Measurements from ENCODE around the gene CAMKMT.

The CAMKMT gene

DNA sequence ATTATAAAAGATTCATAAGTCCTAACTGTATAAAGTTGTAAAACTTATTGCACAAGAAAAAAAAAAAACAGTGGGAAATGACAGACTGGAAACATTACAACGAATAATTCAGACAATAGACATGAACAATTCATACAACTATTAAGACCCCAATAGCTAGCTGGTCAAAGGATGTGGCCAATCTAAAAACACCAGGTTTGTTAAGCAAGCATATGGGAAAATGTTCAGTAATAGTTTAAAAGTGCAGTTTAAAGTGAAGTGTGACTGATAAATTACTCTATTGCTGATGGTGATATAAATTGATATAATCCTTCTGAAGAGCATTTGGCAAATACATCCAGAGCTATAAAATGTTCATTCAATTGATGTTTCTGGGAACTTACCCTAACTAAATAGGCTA, 289.0 kb downstream of the CAMKMT start:
- no peaks in the 10 kb centered on the region for H3K36me3 Mint-ChIP-seq (ENCODE audit: low read depth)
- no peaks in the 10 kb centered on the region for H3K27me3 Mint-ChIP-seq (ENCODE audit: low read depth)
- no peaks in the 10 kb centered on the region for H3K4me1 Mint-ChIP-seq (ENCODE audit: low read depth)
- H3K4me3 Mint-ChIP-seq, result no peak overlapping the region
- no peaks in the 10 kb centered on the region for H3K9me3 Mint-ChIP-seq
- H3K27ac Mint-ChIP-seq, result no peak overlapping the region

DNA sequence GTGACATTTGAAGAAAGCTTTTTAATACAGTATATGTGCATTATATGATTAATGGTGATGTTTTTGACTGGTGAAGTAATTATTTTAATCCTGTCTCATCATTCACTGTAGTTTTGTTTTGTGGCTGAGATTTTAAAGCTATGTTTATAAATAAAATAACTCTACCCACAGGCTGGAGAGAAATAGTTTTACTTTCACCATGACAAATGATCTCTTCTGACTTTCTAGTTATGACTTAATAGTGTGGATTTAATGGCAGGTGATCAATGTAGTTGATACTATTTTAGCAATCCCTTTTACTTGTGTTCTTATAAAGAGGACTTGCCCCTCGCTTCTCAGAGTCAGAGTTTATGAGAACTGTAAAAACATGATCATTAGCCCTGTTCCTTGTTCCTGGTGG, 290.2 kb downstream of the CAMKMT start:
- H3K27me3 Mint-ChIP-seq (ENCODE audit: low read depth), result no peaks in the 10 kb centered on the region
- H3K36me3 Mint-ChIP-seq (ENCODE audit: low read depth), result no peaks in the 10 kb centered on the region
- no peaks in the 10 kb centered on the region for H3K9me3 Mint-ChIP-seq
- no peaks in the 10 kb centered on the region for H3K4me1 Mint-ChIP-seq (ENCODE audit: low read depth)
- H3K27ac Mint-ChIP-seq, result no peak overlapping the region
- H3K4me3 Mint-ChIP-seq, result no peak overlapping the region

DNA sequence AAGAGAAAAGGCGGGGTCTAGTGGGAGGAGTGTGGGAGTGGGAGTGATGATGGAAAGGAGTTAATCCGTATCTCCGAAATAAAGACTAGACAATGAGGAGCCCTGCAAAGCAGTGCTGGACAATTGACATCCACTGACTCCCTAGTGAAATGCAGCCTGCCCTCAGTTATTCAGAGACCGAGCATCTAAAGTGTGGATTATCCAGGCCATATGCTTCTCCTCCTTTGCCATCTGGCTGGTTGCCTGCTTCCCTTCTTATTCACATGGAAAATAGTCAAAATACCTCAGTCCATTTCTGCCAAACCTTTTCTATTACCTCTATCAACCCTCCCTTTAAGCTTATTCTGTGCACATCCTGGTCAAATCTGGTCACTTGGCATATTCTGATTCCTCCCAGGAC, 291.0 kb downstream of the CAMKMT start:
- Mint-ChIP-seq H3K4me3 (no peak overlapping the region), H3K27me3 (ENCODE audit: low read depth) (no peaks in the 10 kb centered on the region), H3K4me1 (ENCODE audit: low read depth) (no peaks in the 10 kb centered on the region), H3K9me3 (no peaks in the 10 kb centered on the region), H3K27ac (no peak overlapping the region), H3K36me3 (ENCODE audit: low read depth) (no peaks in the 10 kb centered on the region)

DNA sequence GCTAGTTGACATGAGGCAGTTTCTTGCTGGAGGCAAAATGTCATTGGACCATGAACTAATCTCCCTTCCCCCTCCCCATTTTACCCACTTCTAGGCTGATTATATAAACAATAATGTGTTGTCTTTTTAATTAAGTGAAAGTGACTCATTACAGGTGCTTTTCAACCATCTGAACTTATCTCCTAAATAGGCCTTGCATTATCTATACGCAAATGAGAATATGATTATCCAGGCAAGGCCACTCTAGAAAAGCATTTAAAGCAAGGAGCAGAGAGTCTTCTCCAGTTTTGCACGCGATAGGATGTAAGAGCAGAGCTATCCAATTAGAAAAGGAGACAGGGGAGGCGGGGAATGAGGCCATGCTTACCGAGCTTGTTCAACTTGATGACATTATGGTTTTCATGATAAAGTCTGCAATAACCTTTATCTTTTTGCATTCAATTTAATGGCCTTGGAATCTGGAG, 293.7 kb downstream of the CAMKMT start:
- no peaks in the 10 kb centered on the region for H3K27me3 Mint-ChIP-seq (ENCODE audit: low read depth)
- H3K4me1 Mint-ChIP-seq (ENCODE audit: low read depth), result no peaks in the 10 kb centered on the region
- no peak overlapping the region for H3K4me3 Mint-ChIP-seq
- H3K27ac Mint-ChIP-seq, result no peak overlapping the region
- no peaks in the 10 kb centered on the region for H3K36me3 Mint-ChIP-seq (ENCODE audit: low read depth)
- H3K9me3 Mint-ChIP-seq, result no peaks in the 10 kb centered on the region

DNA sequence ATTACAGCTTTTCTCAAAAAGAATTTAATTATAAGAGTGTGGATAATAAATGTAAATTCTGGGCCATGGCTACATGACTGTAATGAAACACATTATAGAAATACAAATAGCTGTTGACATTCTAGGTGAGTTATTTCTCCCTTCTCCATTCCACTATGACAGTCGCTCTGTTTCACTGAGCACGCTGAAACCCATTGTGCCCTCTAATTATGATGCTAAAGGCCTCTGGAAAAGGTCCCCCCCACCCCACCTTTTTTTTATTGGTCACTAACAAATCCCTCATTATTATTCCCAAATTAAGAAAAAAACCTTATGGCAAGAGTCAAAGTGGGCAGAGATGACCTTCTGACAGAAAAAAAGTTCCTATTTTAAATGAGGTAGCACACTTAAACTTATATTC, 294.7 kb downstream of the CAMKMT start:
- H3K36me3 Mint-ChIP-seq (ENCODE audit: low read depth), result no peaks in the 10 kb centered on the region
- no peaks in the 10 kb centered on the region for H3K27me3 Mint-ChIP-seq (ENCODE audit: low read depth)
- H3K4me3 Mint-ChIP-seq, result no peak overlapping the region
- H3K4me1 Mint-ChIP-seq (ENCODE audit: low read depth), result no peaks in the 10 kb centered on the region
- H3K9me3 Mint-ChIP-seq, result no peaks in the 10 kb centered on the region
- no peak overlapping the region for H3K27ac Mint-ChIP-seq

DNA sequence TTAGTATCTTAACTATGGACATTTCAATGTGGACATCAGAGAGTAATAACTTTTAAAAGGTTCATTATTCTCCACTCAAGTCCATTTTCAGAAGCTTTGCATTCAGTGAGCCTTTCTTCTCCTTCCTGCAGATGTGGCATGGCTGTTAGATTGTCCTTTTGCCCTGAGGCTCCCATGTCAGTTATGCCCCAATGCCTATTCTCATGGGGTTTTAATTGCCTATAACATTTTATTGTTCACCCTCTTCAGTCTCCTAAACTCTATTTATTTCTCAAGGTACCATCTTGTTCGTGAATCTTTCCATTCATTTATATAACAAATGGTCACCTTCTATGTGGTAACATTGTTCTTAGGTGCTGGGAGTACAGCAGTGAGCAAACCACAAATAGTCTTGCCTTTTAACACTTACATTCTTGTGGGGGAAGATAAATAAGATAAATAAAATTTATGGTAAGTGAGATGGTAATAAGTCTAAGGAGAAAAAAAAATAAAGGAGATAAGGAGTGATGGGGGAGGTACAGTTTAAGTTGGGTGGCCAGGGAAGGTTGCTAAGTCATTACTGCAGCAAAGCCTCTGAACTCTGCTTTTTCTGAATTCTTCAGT, 301.8 kb downstream of the CAMKMT start:
- H3K9me3 Mint-ChIP-seq, result no peaks in the 10 kb centered on the region
- no peaks in the 10 kb centered on the region for H3K36me3 Mint-ChIP-seq (ENCODE audit: low read depth)
- H3K4me3 Mint-ChIP-seq, result no peak overlapping the region
- H3K27me3 Mint-ChIP-seq (ENCODE audit: low read depth), result no peaks in the 10 kb centered on the region
- no peak overlapping the region for H3K27ac Mint-ChIP-seq
- no peaks in the 10 kb centered on the region for H3K4me1 Mint-ChIP-seq (ENCODE audit: low read depth)

DNA sequence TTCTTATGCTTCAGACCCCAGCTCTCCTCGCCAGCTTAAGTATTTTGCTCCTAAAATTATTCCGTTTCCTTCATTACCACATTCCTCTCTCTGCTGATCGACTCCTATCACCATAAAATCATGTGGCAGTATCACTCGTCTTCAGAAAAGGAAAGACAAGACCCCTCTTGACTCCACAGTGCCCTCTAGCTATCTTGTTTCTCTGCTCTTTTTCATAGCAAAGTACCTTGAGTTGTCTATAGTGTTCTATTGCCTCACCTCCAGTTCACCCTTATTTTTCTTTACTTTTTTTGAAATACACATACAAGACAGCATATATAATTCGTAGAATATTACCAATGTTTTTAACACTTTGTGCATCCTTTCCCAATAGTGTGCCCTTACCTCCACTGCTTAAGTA, 306.6 kb downstream of the CAMKMT start:
- no peak overlapping the region for H3K27ac Mint-ChIP-seq
- H3K4me1 Mint-ChIP-seq (ENCODE audit: low read depth), result no peaks in the 10 kb centered on the region
- H3K27me3 Mint-ChIP-seq (ENCODE audit: low read depth), result no peaks in the 10 kb centered on the region
- no peak overlapping the region for H3K4me3 Mint-ChIP-seq
- no peaks in the 10 kb centered on the region for H3K9me3 Mint-ChIP-seq
- no peaks in the 10 kb centered on the region for H3K36me3 Mint-ChIP-seq (ENCODE audit: low read depth)

DNA sequence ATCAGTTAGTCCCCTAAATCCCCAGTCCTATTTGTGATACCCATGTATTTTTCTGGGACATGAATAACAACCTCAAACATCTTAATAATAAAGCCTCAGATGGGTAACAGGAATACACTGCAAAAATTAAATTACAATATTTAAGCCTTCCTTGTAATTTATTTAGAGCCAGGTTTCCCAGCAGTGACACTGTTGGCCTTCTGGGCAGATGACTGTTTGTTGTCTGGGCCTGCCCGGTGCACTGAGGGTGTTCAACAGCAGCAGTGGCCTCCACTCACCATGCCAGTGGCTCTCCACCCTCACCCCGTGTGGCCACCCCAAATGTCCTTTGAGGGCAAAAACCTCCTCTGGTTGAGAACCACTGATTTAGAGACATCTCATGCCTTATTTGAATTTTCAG, 309.5 kb downstream of the CAMKMT start:
- no peaks in the 10 kb centered on the region for H3K36me3 Mint-ChIP-seq (ENCODE audit: low read depth)
- no peaks in the 10 kb centered on the region for H3K27me3 Mint-ChIP-seq (ENCODE audit: low read depth)
- no peaks in the 10 kb centered on the region for H3K9me3 Mint-ChIP-seq
- H3K4me3 Mint-ChIP-seq, result no peak overlapping the region
- peaks cover 3% of the 10 kb centered on the region for H3K4me1 Mint-ChIP-seq (ENCODE audit: low read depth)
- no peak overlapping the region for H3K27ac Mint-ChIP-seq

DNA sequence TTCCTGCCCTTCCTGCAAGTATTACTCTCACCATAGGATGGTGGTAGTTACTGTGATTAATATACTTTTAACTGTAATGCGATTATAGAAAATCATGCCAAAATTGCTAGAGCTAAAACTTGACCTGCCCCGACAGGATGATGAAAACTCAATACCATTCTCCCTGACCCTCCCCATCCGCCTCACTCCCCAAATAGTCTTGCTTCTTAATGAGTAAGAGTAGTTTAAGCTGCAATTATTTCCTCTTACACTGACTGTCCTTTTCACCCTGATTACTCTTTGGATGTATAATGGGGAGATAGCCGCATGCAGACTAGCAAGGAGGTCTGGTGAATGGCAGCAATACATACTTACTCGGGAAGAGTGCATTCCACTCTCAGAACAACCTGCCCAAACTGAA, 310.2 kb downstream of the CAMKMT start:
- H3K4me3 Mint-ChIP-seq, result no peak overlapping the region
- H3K27me3 Mint-ChIP-seq (ENCODE audit: low read depth), result no peaks in the 10 kb centered on the region
- H3K4me1 Mint-ChIP-seq (ENCODE audit: low read depth), result peaks cover 3% of the 10 kb centered on the region
- H3K36me3 Mint-ChIP-seq (ENCODE audit: low read depth), result no peaks in the 10 kb centered on the region
- no peaks in the 10 kb centered on the region for H3K9me3 Mint-ChIP-seq
- H3K27ac Mint-ChIP-seq, result no peak overlapping the region

DNA sequence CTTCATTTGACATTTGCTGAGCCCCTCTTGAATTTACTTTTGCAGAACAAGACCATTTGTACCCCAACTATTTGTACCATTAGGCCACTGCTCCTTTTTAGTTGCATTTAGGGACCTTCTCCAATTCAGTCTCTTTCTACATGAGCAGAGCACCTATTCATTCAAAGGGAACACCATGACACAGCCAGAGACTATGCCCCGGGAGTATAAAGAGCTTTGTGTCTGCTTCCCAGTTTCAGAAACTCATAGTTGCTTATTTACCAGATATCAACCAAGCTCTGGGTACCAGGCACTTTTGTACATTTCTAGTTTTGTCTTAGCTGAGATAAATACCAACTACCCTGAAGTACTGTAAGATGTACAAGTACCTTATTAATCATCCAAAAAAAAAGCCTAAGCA, 310.7 kb downstream of the CAMKMT start:
- no peak overlapping the region for H3K27ac Mint-ChIP-seq
- no peaks in the 10 kb centered on the region for H3K36me3 Mint-ChIP-seq (ENCODE audit: low read depth)
- H3K4me1 Mint-ChIP-seq (ENCODE audit: low read depth), result peaks cover 3% of the 10 kb centered on the region
- no peaks in the 10 kb centered on the region for H3K9me3 Mint-ChIP-seq
- H3K27me3 Mint-ChIP-seq (ENCODE audit: low read depth), result no peaks in the 10 kb centered on the region
- no peak overlapping the region for H3K4me3 Mint-ChIP-seq

DNA sequence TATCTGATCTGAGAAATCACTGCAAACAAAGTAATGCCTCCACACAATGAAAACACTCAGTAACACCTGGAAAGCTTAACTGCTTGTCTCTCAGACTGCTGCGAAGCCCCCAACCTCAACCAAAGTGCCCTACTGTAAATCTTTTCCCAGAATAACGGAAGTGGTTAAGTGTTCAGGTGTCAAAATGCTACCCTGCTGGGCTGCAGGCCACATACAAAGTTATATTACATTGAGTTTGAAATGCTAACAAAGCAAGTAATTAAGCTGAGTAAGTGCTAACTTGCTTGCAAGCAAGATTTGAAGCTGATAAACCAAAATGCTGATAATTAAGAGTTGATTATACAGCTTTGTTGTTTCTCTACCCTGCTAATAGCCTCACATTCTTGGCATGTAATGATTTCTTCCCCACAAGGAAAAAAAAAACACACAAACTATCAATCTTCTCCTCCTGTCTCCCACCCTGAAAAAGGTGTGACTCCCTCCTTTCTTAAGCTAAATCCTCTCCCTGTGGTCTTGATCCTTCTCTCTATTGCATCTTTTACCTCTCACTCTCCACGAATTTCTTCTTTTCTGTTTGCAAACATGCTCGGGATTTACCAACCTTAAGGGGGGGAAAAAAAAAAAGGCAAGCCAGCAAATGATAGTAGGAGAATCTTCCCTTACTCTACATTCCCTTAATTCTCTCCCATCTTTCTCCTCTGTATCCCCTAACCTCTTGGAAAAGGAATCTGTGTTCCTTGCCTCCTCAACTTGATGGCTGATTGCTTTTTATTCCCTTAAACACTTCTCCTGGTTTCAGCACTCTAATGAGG, 312.9 kb downstream of the CAMKMT start:
- Mint-ChIP-seq H3K9me3 (no peaks in the 10 kb centered on the region), H3K4me3 (no peak overlapping the region), H3K4me1 (ENCODE audit: low read depth) (peaks cover 3% of the 10 kb centered on the region), H3K36me3 (ENCODE audit: low read depth) (no peaks in the 10 kb centered on the region), H3K27me3 (ENCODE audit: low read depth) (no peaks in the 10 kb centered on the region), H3K27ac (no peak overlapping the region)

DNA sequence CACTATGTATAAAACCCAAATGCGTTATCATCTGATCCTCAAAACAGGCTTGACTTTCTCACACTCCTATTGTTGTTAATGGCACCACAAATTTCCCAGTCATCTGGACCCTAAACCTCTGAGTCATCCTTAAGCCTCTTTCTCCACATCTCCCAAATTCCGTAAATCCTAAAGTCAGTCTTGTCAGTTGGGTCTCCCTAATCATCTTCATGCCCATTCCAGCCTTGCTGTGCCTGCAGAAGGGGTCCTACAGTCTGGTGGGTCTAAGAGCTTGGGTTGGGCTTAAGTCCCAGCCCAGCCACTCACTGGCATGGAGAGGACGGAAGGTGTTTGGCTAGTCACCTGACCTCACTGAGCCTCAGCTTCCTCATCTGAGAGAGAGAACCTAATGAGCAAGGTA, 314.6 kb downstream of the CAMKMT start:
- Mint-ChIP-seq H3K27ac (no peak overlapping the region), H3K4me1 (ENCODE audit: low read depth) (peaks cover 3% of the 10 kb centered on the region), H3K36me3 (ENCODE audit: low read depth) (no peaks in the 10 kb centered on the region), H3K4me3 (no peak overlapping the region), H3K27me3 (ENCODE audit: low read depth) (no peaks in the 10 kb centered on the region), H3K9me3 (no peaks in the 10 kb centered on the region)

DNA sequence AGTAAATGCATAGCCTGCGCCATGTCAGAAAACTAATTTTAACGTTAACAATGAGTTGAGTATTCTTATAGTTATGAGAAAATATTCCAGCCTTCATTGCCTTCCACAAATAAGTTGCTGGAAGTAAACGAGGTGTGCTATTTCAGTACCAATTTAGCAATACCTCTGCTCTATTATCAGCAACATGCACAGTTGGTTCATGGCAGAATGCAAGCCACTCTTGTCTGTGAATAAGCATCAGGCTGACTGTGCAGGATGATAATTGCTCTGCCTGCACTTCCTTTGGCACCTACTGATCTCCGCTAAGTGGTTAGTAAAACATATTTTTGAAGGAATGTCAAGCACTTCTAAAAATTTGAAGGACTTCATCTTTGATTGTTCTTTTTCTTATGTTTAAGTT, 317.8 kb downstream of the CAMKMT start:
- Mint-ChIP-seq H3K4me3 (no peak overlapping the region), H3K27ac (no peak overlapping the region), H3K36me3 (ENCODE audit: low read depth) (no peaks in the 10 kb centered on the region), H3K4me1 (ENCODE audit: low read depth) (no peaks in the 10 kb centered on the region), H3K27me3 (ENCODE audit: low read depth) (no peaks in the 10 kb centered on the region), H3K9me3 (no peaks in the 10 kb centered on the region)

DNA sequence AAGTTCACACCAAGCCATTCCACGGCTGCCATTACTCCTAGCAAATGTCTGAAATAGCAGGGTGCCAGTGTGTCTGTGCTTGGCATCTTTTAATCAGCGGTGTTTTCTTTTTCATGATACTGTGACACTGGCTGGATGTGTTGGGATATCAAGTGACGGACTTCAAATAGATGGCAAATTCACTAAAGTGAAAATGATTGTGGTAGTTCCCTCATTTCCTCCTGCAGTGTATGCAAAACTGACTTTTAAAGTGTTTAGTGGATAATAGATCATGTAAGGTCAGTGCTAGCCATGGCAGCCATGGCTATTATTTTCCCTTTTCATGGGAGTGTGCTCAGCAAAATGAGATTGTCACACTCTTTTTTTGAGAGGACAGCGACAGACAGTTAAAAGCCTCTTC, 318.2 kb downstream of the CAMKMT start:
- no peaks in the 10 kb centered on the region for H3K4me1 Mint-ChIP-seq (ENCODE audit: low read depth)
- no peak overlapping the region for H3K27ac Mint-ChIP-seq
- no peaks in the 10 kb centered on the region for H3K9me3 Mint-ChIP-seq
- H3K4me3 Mint-ChIP-seq, result no peak overlapping the region
- no peaks in the 10 kb centered on the region for H3K27me3 Mint-ChIP-seq (ENCODE audit: low read depth)
- H3K36me3 Mint-ChIP-seq (ENCODE audit: low read depth), result no peaks in the 10 kb centered on the region

DNA sequence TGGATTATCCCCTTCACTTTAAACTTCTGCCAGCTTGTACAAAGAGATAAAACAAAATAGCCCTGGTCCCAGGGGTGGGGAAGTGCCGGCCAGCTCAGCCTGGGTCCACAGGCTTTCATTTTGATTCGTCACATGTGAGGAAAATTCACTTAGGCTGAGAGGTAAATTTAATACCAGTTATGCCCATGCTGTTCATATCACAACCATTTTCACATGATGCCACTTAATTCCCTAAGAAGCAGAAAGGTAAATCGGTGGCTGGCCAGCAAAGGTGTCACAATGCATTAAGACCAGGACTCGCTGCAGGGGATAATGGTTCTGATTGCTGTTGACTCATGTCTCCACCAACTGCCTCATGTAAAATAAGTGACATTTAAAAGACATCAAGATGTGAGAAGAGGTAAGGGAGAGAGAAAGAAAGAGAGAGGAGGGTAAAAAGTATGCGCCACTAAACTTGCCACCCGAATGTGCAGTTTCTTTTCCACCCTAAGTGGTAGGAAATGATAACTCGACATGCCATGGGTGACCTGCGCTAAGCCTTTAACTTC, 318.8 kb downstream of the CAMKMT start:
- Mint-ChIP-seq H3K27me3 (ENCODE audit: low read depth) (no peaks in the 10 kb centered on the region), H3K4me3 (no peak overlapping the region), H3K4me1 (ENCODE audit: low read depth) (no peaks in the 10 kb centered on the region), H3K9me3 (no peaks in the 10 kb centered on the region), H3K36me3 (ENCODE audit: low read depth) (no peaks in the 10 kb centered on the region), H3K27ac (no peak overlapping the region)

All from T-helper 1 cell treated with Interleukin-12 subunit alpha and Interleukin-12 subunit beta and Interleukin-4 antibody, amounts not matched to agents 30 μg/mL and 1 μg/mL, for 36 hours (primary cell).